Embryonic facial prominence (tissue), 1 donor: ENCODE measurements around the gene OPN1LW.
A peak's percentile ranks its signal among the peaks of the same experiment; 100 is the strongest.
"Not testable (repeated sequence)": the region's sequence is repeated elsewhere in the genome, so short reads cannot be mapped to it uniquely, and the experiment has no call there.

ENCODE experiments used
- DNase-seq: peaks from one replicate; pipeline ENCODE4 v3.0.0-alpha.2; 2016; ENCODE audit errors: extremely low spot score

Gene OPN1LW

DNA sequence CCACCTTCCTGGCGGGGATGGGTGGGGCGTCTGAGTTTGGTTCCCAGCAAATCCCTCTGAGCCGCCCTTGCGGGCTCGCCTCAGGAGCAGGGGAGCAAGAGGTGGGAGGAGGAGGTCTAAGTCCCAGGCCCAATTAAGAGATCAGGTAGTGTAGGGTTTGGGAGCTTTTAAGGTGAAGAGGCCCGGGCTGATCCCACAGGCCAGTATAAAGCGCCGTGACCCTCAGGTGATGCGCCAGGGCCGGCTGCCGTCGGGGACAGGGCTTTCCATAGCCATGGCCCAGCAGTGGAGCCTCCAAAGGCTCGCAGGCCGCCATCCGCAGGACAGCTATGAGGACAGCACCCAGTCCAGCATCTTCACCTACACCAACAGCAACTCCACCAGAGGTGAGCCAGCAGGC is at the start of gene OPN1LW:
OPN1LW (plus strand) TSS at position 234 of the 400 bp plus-strand sequence; CDS start at position 275, 41 bp downstream.
- not testable (repeated sequence) for DNase-seq

DNA sequence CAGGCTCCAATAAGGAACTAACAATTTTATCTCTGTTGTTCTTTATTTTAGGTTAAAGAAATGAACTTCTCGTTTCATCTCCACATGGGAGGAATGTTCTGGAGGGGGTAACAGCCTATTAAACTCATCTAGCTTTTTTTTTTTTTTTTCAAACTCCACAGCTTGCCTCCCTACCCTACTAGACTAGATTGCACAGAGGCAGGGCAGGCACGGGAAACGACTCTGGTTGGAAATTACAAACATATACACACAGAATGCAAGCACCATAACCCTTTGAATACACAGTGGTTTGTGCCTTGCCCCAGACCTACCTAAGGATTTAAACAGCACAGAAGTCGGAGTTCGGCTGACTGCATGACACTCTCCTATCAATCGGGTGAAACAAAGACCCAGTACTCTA is 49.2 kb upstream of the OPN1LW start:
- DNase-seq = no peak

DNA sequence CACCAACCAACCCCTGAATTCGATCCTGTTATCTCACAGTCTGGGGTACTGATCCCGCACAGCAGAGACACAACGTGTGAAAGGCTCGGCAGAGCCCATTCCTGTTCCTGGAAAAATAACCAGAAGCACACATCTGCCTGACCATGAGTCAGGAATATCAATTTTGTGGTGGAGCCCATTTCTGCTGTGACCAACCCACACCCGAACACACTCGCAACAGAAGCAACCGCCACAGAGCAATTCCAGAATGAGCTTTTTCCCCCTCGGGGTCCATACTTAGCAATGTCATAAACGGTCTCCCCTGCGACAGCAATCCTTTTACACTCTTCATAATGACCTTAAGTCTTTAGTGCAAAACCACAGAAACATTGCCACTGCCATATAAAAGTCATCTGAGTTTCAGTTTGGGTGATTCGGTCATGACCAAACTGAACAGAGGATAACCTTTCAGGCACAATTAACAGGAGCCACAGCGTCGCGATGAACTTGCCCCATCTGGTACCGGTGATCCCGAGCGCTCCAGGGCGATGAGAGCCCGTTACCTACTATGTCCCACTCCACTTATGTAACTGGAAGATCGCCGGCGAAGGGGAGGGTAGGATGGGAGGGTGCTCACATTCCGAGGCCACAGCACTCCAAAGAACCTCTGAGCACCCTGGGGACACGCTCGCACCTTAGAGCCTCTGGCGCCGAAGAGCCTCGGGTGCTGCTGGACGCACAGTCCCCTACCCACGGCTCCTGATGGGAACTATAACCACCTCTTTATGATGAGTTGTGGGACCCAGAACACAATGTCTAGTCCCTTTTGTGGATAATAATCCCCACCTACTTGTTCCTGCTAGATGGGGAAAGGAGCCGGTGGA is 47.7 kb upstream of the OPN1LW start:
- no peak for DNase-seq

DNA sequence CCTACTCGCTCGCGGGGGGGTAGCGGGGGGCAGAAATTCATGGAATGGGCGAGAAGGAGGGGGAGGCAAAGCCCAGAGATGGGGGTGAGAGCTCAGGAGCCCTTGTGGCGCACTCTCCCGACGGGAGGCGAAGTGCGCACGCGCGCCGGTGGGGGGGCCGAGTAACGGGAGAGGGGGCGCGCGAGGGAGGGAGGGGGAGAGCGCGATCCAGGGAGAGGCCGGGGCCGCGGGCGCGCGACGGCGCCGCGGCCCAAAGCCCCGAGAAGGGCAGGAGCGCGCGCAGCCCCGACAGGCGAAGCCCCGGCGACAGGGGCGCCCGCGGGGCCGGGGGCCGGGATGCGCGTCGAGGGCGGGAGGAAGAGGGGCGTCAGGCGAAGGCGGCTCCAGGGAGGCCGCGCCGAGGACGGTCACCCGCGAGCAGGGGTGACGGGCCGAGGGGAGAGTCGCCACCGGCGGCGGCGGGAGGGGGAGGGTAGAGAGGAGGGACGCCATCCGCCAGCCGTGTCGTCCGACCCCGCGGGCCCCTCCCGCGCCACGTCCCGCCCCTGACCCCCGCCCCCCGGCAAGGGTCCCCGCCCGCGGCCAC is 46.9 kb upstream of the OPN1LW start:
- peak; percentile 44 for DNase-seq

DNA sequence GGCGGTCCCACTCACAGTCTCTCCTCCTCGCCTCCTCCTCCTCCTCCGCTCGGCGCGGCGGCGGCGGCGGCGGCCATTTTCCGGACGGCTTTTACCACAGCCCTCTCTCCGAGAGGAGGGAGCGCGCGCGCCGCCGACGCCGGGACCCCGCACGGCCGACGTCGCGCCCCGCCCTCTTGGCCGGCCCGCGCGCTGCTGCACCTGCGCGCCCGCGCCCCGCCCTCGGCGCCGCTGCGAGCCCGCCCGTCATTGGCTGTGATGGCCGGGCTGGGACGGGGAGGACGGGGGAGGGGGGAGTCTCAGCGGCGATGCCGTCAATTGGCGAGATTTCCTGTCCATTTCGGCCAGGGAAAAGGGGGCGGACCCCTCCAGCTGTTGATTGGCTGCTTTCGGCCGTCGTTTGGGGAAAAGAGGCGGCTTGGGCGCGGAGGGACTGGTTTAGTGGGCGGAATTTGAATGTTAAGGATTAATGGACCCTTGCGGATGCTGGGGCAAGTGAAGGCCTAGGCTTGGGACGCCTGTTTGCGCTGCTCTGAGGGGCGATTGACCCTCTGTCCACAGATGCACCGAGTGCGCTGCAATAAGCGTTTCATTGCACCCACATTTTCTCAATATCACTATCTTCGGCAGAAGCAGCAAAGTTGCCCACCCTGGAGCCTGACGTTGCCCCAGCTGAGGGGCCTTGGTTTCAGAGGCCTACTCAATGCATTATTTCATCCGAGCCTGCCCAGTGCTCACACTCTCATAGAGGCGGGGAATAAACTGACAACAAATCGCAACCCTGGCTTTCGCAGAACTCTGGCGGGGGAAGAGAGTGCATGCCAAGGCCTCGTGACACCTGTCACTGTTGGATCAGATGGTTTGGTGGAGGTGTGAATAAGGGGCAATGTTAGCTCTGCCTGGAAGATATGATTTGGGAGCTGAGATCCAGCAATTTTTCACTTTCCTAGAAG is 46.2 kb upstream of the OPN1LW start, which contains the start of gene MECP2:
MECP2 (minus strand) TSS at position 129 of the 953 bp plus-strand sequence.
- DNase-seq = peak; percentile 77

DNA sequence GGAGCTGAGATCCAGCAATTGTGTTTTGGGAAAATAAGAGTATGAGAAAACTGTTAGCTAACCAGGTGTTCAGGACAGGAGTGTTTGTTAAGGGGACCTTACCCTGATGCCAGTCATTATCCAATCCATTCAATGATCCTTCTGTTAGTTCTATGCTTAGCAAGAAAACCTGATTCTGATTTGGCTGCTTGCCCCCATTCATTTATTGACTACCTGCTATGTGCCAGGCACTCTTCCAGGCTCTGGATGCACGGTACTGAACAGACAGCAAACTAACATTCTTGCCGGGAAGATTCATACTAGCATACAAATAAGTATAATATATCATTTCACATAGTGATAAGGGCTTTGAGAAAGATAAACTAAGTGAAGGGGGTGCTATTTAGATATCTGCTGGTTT is 45.5 kb upstream of the OPN1LW start:
- DNase-seq = no peak

DNA sequence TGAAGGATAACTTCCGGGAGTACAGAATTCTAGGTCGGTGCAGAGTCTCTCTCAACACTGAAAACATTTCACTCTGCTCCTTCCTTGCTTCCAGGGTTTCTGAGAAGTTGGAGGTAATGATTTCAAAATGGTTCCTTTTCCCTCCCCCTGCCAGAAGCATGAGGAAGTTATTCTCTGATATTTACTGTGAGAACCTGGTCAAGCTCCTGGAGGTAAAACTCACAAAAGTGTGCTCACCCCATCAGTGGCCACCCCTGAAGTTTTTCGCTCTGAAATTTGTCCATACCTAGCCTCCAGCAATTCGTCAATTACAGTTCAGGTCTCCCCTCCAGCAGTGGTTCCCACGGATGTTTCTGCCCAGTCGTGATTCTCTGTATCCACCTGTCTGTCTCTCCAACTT is 30.3 kb upstream of the OPN1LW start:
- DNase-seq = no peak

DNA sequence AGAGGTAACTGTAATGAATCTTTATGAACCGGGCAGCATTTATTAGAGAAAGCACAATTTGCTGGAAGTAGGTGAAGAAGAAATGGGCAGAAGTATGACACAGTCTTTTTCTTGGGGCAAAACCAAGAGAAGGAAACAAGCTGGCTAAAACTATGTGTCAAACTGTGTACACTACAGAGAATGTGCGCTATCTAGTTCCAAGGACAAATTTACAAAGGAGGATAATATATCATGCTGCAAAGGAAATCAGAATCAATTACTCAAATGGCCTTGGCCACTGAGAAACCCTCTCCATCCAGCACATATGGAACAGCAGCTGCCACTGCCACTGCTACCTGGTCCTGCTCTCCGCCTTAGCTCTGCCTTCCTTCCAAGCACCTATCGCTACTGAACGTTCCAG is 29.4 kb upstream of the OPN1LW start:
- DNase-seq = no peak

DNA sequence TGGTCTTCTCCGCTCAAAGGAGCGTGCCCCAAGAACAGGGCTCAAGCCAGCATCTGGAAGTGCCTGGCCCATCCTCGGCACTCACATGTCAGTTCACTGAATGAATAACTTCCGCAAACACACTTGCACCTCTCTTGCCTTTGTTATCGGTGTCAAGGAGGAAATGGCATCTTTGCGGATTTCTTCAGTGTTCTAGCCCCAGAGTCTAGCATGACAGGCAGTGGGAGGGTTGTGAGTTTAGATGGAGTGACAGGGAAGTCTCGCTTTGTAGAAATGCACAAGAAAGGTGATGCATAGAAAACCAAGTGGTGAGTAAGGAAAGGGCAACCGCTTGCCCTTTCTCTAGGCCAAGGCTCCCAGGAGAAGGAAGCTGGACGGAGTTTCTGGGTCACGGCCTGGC is 29.0 kb upstream of the OPN1LW start:
- DNase-seq = no peak

DNA sequence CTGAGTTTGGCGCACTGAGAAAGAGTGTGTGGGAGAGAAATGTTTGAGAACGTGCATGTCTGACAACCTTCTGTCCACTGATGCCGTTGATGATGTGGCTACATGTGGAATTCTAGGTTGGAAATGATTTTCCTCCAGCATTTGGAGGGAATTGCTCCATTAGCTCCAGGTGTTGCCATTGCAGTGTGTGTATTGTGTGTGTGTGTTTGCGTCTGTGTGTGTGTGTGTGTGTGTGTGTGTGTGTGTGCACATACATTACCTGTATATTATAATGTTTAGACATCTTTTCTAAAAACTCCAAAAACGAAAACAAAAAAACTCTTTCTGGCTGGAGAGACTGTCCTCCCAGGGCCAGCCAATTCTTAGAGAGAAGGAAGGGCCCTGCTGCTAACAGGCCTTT is 28.3 kb upstream of the OPN1LW start:
- no peak for DNase-seq

DNA sequence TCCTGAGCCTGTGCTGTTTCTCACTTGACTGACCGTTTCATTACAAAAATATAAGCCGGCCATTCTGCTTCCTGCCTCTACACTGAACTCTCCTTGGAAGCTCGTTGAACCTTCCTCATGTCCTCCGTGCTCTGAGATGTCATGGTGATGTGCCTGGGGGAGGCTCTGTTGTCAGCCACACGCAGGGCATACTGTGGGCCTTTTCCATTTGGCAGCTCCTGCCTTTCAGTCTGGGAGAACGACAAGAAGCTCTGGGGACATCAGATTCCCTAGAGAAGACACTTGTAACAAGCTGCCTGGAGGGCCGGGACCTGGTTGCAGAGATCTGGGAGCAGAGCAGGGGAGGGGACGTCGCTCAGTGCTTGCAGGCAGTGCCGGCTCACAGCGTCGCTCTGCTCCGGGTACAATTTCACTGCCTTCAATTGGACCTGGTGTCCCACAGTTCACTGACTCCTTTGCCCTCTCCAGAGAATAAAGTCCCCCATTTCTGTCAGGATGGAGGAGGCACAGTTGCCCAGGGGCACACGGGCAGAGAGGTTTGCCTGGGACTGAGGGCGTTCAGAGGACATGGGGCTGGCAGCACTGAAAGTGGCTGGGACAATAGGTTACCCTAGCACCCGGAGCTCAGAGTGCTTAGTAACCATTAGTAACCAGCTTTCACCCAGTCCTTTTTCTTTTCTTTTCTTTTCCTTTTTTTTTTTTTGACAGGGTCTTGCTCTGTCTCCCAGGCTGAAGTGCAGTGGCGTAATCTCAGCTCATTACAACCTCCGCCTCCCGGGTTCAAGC is 27.4 kb upstream of the OPN1LW start:
- DNase-seq = no peak

DNA sequence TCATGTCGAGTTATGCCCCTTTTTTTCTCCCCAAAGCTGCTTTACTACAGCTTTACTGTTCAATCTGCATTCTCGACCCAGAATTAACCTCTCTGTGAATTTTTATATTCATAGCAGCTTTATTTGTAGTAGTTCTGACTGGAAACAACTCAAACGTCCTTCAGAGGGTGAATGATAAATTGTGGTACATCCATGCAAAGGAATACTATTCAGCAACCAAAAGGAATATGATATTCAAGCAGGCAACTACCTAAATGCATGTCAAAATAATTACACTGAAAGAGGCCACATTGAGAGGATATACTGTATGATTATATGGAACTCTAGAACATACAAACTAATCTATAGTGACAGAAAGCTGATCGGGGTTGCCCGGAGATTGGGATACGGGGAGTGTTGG is 26.5 kb upstream of the OPN1LW start:
- no peak for DNase-seq

DNA sequence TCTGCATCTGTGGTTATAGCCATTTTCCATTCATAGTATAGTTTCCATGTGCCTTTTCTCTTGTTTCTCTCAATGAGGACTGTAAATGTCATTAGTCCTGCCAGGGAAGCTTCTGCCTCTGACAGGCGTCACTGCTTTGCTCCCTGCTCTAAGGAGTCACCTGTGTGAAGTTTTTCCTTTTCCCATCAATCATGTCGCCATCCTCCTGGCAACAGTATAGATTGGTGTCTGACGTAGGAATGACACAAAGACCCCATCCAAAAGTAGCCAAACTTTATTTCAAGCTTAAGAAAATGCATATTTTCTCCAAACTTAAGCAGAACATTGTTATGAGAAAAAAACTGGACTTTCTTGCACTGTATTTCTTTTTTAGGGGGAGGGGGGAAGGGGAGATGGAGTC is 23.5 kb upstream of the OPN1LW start:
- DNase-seq = no peak

DNA sequence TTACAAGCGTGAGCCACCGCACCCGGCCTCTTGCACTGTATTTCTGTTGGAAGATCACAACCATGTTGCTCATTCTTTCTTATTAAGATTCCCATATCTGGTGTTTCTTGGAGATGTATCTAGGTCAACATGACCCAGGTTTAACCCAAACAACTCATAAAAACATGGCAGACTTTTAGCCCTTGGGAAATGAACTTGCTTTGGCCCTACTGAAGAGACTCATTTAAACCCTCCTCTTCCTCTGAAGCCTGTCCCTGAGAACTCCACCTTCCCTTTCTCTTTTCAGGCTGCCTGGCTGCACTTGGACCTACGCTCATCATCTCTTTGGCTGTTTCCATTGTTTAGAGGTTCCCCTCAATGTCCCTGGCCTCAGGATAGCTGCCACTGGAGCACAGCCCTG is 22.8 kb upstream of the OPN1LW start:
- no peak for DNase-seq

DNA sequence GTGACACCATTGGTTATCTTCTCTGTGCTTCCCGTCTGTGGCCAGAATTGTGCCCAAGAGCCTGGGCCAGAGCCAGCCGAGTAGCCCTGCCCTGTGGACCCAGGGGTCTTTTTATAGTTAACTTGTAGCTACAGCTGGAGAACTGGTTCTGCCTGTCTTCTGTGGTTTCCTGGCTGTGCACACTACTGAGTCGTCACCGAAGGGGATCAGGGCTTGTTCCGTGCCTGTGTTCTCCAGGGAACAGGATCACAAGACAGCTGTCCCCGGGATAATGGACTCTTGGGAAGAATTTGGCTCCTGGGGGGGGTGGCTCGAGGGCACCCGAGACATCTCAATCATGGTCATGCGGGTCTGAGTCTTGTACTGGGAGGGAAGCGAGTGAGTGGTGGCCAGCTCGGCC is 22.1 kb upstream of the OPN1LW start:
- DNase-seq = no peak

DNA sequence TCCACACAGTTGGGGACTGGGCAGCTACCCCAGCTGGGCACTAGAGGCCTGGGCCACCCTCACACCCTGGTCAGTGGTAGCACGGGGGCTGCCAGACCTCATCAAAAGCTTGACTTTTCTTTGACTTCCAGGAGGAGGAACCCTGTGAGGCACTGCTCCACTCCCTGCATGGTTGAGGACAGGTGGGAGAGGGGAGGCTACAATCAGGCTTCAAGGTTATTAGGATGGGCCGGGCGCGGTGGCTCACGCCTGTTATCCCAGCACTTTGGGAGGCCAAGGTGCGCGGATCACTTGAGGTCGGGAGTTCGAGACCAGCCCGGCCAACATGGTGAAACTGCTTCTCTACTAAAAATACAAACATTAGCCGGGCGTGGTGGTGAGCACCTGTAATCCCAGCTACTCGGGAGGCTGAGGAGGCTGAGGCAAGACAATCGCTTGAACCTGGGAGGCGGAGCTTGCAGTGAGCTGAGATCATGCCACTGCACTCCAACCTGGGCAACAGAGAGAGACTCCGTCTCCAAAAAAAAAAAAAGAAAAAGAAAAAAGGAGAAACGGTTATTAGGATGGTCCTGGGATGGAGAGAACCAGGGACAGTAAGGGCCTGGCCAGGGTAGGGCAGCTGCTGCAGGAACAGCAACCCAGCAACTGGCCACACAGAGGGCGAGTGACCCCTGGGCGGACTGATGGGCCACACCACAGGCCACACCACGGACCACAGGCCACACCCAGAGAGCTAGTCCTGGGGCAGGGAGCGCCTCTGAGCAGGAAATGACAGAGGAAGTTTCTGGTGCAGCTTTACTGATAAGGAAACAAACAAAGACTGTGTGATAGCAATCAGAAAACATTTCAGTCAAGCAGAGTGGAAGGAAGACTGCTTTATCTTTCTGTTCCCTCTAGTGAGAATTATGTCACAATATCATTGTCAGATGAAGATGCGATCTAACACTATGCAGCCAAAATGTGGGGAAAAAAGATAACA is 20.5 kb upstream of the OPN1LW start:
- DNase-seq = no peak

DNA sequence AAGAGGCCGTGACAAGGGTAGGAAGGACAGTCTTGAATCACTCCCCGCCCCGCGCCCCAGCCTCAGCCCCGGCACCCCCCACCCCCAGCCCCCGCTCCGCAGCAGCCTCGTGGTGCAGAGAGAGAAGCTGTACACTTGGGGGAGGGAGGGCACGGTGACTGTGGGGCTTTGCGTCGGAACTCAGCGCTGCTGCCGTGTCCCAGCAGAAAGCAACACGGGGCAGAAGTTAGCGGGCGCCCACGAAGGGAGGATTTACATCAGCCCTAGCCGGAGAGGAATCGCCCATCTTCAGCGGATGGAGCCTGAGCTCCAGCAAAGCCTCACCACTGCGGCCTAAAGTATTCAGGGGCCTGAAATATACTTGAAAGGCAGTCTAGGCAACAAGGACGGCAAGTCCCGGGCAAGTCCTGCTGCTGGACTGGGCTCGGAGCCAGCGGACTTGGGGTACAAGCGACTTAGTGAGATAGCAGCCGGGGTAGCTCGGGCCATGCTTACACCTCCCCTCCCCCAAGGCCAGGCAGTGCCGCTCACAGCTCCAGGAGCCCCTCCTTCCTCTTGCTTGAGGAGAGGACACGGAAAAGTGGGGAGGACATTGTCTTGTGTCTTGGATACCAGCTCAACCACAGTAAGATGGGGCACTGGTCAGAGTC is 18.5 kb upstream of the OPN1LW start:
- DNase-seq = no peak

DNA sequence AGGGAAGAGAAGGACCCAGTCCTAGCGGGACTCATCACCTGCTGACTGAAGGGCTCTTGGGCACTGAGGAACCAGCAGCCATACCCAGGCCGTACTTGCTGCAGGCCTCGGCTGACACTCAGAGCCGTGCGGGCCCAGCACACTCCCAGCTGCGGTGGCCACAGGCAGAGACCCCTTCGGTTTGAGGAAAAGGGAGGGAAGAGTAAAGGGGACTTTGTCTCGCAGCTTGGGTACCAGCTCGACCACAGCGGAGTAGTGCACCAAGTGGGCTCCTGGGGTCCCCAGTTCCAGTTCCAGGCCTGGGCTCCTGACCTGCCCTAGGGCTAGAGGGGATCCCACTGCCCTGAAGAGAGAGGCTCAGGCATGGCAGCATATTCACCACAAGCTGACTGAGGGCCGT is 17.9 kb upstream of the OPN1LW start:
- no peak for DNase-seq

DNA sequence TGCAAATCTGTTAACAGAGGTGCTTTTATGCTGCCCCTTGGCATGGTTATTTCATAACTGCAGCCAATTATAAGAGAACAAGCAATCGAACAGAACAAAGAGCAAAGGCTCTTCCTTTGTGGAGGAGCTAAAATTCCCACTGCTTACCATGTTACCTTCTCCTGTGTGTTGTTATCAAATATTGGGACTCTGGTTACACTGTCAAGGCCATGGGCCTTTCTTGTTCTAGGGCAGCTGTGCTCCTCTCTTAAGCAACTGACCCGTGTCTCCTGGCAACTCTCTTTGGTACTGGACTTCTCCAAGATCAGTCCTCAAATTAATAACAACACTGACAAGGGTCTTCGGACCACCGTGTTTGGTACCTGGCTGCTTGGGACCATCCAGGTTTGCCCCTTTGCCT is 12.1 kb upstream of the OPN1LW start:
- DNase-seq = no peak

DNA sequence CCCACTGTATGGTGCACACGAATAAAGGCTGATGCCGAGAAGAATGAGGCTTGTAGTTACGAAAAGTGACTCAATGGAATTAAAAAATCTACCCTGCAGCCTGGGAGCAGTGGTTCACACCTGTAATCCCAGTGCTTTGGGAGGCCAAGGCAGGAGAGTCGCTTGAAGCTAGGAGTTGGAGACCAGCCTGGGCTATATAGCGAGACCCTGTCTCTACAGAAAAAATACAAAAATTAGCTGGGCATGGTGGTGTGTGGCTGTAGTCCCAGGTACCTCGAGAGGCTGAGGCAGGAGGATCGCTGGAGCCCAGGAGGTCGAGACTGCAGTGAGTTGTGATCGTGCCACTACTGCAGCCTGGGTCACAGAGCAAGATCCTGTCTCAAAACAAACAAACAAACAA is 11.7 kb upstream of the OPN1LW start:
- no peak for DNase-seq
